ENCODE results near the gene PRSS12.

GRCh38 chr4:118346495-118346894, 6.3 kb downstream of the PRSS12 start:
- TF ChIP-seq CTCF (IDR thresholded peaks at IDR 0.05; ENCODE audit: extremely low read depth in 1 of 2, insufficient read depth in 1 of 2, low read depth in 1 of 2, low read length in 2 of 2) = no peak
- no peak for TF ChIP-seq EZH2 (IDR thresholded peaks at IDR 0.05; ENCODE audit: borderline replicate concordance, low read depth, low read length, severe bottlenecking)
- TF ChIP-seq FOS (IDR thresholded peaks at IDR 0.05; ENCODE audit: borderline replicate concordance, insufficient read depth, low read length) = no peak

All from endothelial cell of umbilical vein (primary cell).